Left lung (tissue), 10 donors: Measurements from ENCODE around the gene GLTP. TPM values are rescaled to one million over a fixed set of nuclear protein-coding genes. Genes with fewer than 3 reads are reported as not detected.
A peak's percentile ranks its signal among the peaks of the same experiment; 100 is the strongest.

Experiments used
- ATAC-seq: fragments of 200-7000 bp; cut with Tn5 transposase; one replicate; pipeline ENCODE4 v1.9.1; 2020; ENCODE audit warnings: moderate library complexity
- DNase-seq, 4 donors: peaks; one replicate each; pipeline ENCODE4 v3.0.0-alpha.2; 2013 to 2020
- H3K27ac ChIP-seq, 2 donors: fragments of 200-600 bp; sonication (generic) in 1 of 2; one replicate each; pipeline versions ENCODE4 v1.5.0 to v1.8.0; 2020 to 2021
- H3K27me3 ChIP-seq, 2 donors: fragments of 200-600 bp; sonication (generic) in 1 of 2; one replicate each; pipeline versions ENCODE4 v1.5.0 to v1.8.0; 2020 to 2021
- H3K36me3 ChIP-seq, 2 donors: fragments of 200-600 bp; sonication (generic) in 1 of 2; one replicate each; pipeline versions ENCODE4 v1.5.0 to v1.8.0; 2020 to 2021
- H3K4me1 ChIP-seq, 2 donors: fragments of 200-600 bp; one replicate each; pipeline ENCODE4 v1.8.0; 2021
- H3K4me3 ChIP-seq, 2 donors: fragments of 200-600 bp; sonication (generic) in 1 of 2; one replicate each; pipeline versions ENCODE4 v1.5.0 to v1.8.0; 2020 to 2021; ENCODE audit warnings: mild to moderate bottlenecking in 1 of 2
- H3K9me3 ChIP-seq, 2 donors: fragments of 200-600 bp; sonication (generic) in 1 of 2; one replicate each; pipeline versions ENCODE4 v1.5.0 to v1.8.0; 2020 to 2021
- CTCF ChIP-seq, 2 donors: fragments of 200-600 bp; sonication (generic) in 1 of 2; IDR thresholded peaks; one replicate each; pipeline versions ENCODE4 v1.5.0 to v1.8.0; 2021; ENCODE audit warnings: antibody characterized with exemption in 2 of 2
- intact Hi-C, 2 donors: fragments of 100-400 bp; cut with DNase I; formaldehyde crosslinking; loops; one replicate each; pipeline versions ENCODE4 v1.11.2 to v1.14.2; 2022
- polyA plus RNA-seq, 6 donors: library from polyadenylated mRNA; unstranded; fragments of 120-200 nt; gene quantifications; one replicate each; pipeline ENCODE4 v1.2.1, GENCODE V29; 2013; ENCODE audit not compliant: insufficient read length in 6 of 6
- total RNA-seq, 2 donors: library from RNA; stranded (reverse); fragmentation: NEBNext Ultra II Directional; extraction: Animal tissue kit (Norgen Biotek cat#: 25700); gene quantifications; one replicate each; pipeline ENCODE4 v1.2.1, GENCODE V29; 2021
- donor health status: DM: no; HTN: yes; CAD: no.
- donor health status: DM: no; HTN: no; CAD: no.

GLTP gene
- total and polyA plus RNA-seq, 8 donors: 30.1 to 43.3 (median 32.5) TPM

- H3K4me1 ChIP-seq: no peaks in the 10 kb centered on the region
- ATAC-seq (no peak), DNase-seq (no peak)
- H3K27ac ChIP-seq: no peak overlapping the region
- intact Hi-C loops: no loop called here
- H3K4me3 ChIP-seq: no peak overlapping the region
- H3K27me3 ChIP-seq: no peaks in the 10 kb centered on the region
- no peaks in the 10 kb centered on the region for H3K9me3 ChIP-seq
- peaks cover 0 to 98% of the 10 kb centered on the region in 2 donors for H3K36me3 ChIP-seq
- no peak for TF ChIP-seq CTCF (IDR thresholded peaks at IDR 0.05)
Measured at GRCh38 chr12:109914461-109914860, 34.1 kb upstream of the GLTP start.

- intact Hi-C loops: no loop called here
- H3K36me3 ChIP-seq: peaks cover 0 to 98% of the 10 kb centered on the region in 2 donors
- ATAC-seq: no peak
Measured at GRCh38 chr12:109912855-109913321, 32.5 kb upstream of the GLTP start.

GRCh38 chr12:109910969-109911348, 30.6 kb upstream of the GLTP start:
- Histone ChIP-seq H3K27ac (no peak overlapping the region), H3K27me3 (no peaks in the 10 kb centered on the region), H3K9me3 (no peaks in the 10 kb centered on the region), H3K4me1 (no peaks in the 10 kb centered on the region), H3K4me3 (no peak overlapping the region), H3K36me3 (peaks cover 0 to 98% of the 10 kb centered on the region in 2 donors)
- peak in 1 of 4 donors; percentile 79 for DNase-seq
- TF ChIP-seq CTCF (IDR thresholded peaks at IDR 0.05): no peak
- intact Hi-C loops: no loop called here
- ATAC-seq: no peak

More at GRCh38 chr12:109912855-109913321, 32.5 kb upstream of the GLTP start:
- Histone ChIP-seq H3K9me3 (no peaks in the 10 kb centered on the region), H3K4me1 (no peaks in the 10 kb centered on the region), H3K27me3 (no peaks in the 10 kb centered on the region), H3K4me3 (no peak overlapping the region), H3K27ac (no peak overlapping the region)
- DNase-seq: no peak
- TF ChIP-seq CTCF (IDR thresholded peaks at IDR 0.05): no peak

GRCh38 chr12:109910254-109910968, 30.1 kb upstream of the GLTP start:
- Histone ChIP-seq H3K27me3 (no peaks in the 10 kb centered on the region), H3K9me3 (no peaks in the 10 kb centered on the region), H3K36me3 (peaks cover 3 to 98% of the 10 kb centered on the region in 2 donors), H3K4me3 (no peak overlapping the region), H3K27ac (no peak overlapping the region), H3K4me1 (no peaks in the 10 kb centered on the region)
- TF ChIP-seq CTCF (IDR thresholded peaks at IDR 0.05): no peak
- DNase-seq (no peak), ATAC-seq (no peak)
- intact Hi-C loops: no loop called here

GRCh38 chr12:109905301-109905700, 25.0 kb upstream of the GLTP start:
- no peak overlapping the region for H3K4me3 ChIP-seq
- peaks cover 10 to 19% of the 10 kb centered on the region in 2 donors for H3K4me1 ChIP-seq
- peaks cover 3 to 77% of the 10 kb centered on the region in 2 donors for H3K36me3 ChIP-seq
- no peak for ATAC-seq
- no peaks in the 10 kb centered on the region for H3K9me3 ChIP-seq
- H3K27me3 ChIP-seq: no peaks in the 10 kb centered on the region
- TF ChIP-seq CTCF (IDR thresholded peaks at IDR 0.05): no peak
- DNase-seq: no peak
- no peak overlapping the region for H3K27ac ChIP-seq
- intact Hi-C loops: no loop called here
